ENCODE data around the gene ERN1.
A peak's percentile ranks its signal among the peaks of the same experiment; 100 is the strongest.

DNA sequence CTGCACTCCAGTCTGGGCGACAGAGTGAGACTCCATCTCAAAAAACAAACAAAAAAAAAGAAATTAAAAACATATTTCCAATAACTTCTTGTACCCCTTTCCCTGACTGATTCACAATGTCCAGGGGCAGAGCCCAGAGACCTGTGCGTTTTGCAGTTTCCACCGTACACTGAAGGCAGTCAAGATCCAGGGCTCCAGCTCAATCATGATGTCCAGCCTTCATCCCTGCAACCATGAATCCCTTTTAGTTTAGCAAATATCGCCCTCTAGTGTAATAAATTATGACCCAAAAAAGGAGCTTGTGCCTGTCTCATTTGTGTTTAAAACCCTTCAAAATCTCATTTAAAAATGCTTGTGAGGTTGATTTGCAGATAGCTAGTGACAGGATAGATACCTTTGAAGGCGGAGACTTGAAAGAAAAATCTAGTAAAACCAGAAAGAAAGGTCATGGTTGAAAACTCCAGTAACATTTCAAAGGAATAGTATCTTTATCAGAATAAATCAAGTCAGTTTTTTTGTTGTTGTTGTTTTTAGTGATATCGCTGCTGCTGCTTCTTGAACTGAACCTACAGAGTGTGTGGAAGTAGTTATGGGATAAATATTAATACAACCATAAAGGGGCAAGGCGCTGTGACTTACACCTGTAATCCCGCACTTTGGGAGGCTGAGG, 3.7 kb upstream of the ERN1 start:
- TF ChIP-seq, protein P1, sequence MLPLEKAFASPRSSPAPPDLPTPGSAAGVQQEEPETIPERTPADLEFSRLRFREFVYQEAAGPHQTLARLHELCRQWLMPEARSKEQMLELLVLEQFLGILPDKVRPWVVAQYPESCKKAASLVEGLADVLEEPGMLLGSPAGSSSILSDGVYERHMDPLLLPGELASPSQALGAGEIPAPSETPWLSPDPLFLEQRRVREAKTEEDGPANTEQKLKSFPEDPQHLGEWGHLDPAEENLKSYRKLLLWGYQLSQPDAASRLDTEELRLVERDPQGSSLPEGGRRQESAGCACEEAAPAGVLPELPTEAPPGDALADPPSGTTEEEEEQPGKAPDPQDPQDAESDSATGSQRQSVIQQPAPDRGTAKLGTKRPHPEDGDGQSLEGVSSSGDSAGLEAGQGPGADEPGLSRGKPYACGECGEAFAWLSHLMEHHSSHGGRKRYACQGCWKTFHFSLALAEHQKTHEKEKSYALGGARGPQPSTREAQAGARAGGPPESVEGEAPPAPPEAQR (CRISPR knock-in tag; IDR thresholded peaks at IDR 0.05): no peak
- no peak for TF ChIP-seq FOXK1 (CRISPR knock-in tag; IDR thresholded peaks at IDR 0.05)
- TF ChIP-seq ELF4 (CRISPR knock-in tag; IDR thresholded peaks at IDR 0.05; ENCODE audit: low read depth): no peak
- TF ChIP-seq, protein P2, sequence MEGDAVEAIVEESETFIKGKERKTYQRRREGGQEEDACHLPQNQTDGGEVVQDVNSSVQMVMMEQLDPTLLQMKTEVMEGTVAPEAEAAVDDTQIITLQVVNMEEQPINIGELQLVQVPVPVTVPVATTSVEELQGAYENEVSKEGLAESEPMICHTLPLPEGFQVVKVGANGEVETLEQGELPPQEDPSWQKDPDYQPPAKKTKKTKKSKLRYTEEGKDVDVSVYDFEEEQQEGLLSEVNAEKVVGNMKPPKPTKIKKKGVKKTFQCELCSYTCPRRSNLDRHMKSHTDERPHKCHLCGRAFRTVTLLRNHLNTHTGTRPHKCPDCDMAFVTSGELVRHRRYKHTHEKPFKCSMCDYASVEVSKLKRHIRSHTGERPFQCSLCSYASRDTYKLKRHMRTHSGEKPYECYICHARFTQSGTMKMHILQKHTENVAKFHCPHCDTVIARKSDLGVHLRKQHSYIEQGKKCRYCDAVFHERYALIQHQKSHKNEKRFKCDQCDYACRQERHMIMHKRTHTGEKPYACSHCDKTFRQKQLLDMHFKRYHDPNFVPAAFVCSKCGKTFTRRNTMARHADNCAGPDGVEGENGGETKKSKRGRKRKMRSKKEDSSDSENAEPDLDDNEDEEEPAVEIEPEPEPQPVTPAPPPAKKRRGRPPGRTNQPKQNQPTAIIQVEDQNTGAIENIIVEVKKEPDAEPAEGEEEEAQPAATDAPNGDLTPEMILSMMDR (IDR thresholded peaks at IDR 0.05): 0 out of 2 replicates have a peak, but pooled peaks have one; percentile 20
- no peak for TF ChIP-seq KAT7 (CRISPR knock-in tag; IDR thresholded peaks at IDR 0.05; ENCODE audit: borderline replicate concordance)
- TF ChIP-seq, protein P3, sequence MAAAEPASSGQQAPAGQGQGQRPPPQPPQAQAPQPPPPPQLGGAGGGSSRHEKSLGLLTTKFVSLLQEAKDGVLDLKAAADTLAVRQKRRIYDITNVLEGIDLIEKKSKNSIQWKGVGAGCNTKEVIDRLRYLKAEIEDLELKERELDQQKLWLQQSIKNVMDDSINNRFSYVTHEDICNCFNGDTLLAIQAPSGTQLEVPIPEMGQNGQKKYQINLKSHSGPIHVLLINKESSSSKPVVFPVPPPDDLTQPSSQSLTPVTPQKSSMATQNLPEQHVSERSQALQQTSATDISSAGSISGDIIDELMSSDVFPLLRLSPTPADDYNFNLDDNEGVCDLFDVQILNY (CRISPR knock-in tag; IDR thresholded peaks at IDR 0.05): no peak
- no peak for TF ChIP-seq ZNF423 (CRISPR knock-in tag; IDR thresholded peaks at IDR 0.05)
- TF ChIP-seq GRHL2 (CRISPR knock-in tag; IDR thresholded peaks at IDR 0.05; ENCODE audit: insufficient replicate concordance, severe bottlenecking): no peak

Data from WTC11 (cell line).